HG03060 (cell line): Measurements from ENCODE around the gene TNFRSF18.
"Not testable (repeated sequence)": the region's sequence is repeated elsewhere in the genome, so short reads cannot be mapped to it uniquely, and the experiment has no call there.

Experiments
- ATAC-seq: cut with Tn5 transposase; IDR thresholded peaks from one replicate; pipeline ENCODE4 v1.9.1; 2021; ENCODE audit warnings: low read depth, moderate number of reproducible peaks; ENCODE audit not compliant: unreplicated experiment

The TNFRSF18 gene

DNA sequence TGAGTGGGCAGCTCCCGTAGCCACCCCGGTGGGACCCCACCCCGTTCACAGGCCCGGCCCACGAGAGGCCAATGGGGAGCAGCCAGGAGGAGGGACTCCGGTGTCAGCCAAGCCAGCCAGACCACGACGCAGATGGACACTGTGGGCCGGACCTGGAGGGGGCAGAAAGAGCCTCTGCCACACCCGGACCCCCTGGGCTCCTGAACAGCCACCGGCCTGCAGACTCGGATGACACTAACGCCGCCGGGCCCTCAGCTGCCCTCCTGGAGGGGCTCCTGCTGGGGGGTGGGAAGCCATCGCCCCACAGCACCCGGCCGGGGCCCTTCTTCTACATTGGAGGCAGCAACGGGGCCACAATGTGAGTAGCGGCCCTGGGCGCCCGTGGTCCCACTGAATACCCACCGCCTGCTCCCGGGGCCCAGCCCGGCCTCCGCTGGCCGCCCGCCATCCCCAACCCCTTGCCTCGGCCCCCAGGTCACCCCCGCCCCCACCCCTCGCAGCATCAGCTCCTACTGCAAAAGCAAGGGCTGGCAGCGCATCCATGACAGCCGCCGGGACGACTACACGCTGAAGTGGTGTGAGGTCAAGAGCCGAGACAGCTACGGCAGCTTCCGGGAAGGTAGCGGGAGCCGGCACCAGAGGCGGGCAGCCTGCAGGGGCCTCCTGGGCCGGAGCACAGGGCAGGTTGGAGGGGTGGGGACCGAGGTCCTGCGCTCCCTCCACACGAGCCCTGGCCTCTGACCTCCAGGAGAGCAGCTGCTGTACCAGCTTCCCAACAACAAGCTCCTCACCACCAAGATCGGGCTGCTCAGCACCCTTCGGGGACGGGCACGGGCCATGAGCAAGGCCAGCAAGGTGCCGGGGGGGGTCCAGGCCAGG lies 26.2 kb downstream of the TNFRSF18 start:
- no peak for ATAC-seq

- no peak for ATAC-seq
These were observed 26.9 kb downstream of the TNFRSF18 start for GRCh38 chr1:1179346-1179982.

- no peak for ATAC-seq
These were observed 27.5 kb downstream of the TNFRSF18 start for GRCh38 chr1:1178794-1179331.

- no peak for ATAC-seq
These were observed 28.8 kb downstream of the TNFRSF18 start for GRCh38 chr1:1177452-1178206.

DNA sequence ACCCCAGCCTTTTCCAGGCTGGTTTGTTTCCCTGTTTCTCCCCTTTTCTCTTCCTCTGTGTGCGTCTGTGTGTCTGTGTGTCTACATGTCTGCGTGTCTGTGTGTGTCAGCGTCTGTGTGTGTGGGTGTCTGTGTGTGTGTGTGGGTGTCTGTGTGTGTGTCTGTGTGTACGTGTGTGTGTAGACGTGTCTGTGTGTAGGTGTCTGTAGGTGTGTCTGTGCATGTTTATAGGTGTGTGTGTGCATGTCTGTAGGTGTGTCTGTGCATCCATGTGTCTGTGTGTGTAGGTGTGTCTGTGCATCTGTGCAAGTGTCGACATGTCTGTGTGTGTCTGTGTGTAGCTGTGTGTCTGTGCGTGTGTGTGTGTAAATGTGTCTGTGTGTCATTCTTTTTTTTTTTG lies 29.5 kb downstream of the TNFRSF18 start:
- no peak for ATAC-seq

DNA sequence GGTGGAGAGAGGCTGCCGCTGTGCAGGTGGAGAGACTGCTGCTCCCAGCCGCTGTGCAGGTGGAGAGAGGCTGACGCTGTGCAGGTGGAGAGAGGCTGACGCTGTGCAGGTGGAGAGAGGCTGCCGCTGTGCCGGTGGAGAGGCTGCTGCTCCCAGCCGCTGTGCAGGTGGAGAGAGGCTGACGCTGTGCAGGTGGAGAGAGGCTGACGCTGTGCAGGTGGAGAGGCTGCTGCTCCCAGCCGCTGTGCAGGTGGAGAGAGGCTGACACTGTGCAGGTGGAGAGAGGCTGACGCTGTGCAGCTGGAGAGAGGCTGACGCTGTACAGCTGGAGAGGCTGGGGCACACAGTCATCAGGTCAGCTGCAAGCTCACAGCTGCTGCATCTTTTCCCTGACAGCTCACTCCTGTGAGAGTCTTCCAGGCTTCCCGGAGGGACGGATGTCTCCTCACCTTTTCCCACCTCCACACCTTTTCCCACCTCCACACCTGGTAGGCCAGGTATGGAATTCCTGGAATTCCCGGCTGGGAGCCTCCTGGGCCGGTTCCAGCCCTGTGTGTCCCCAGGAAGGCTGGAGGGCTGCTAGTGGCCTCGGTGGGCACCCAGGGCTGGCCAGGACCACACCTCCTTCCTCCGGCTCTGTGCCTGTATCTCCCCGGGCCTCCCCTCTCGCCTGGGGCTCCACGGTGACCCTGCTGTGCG lies 30.2 kb downstream of the TNFRSF18 start:
- ATAC-seq: not testable (repeated sequence)

DNA sequence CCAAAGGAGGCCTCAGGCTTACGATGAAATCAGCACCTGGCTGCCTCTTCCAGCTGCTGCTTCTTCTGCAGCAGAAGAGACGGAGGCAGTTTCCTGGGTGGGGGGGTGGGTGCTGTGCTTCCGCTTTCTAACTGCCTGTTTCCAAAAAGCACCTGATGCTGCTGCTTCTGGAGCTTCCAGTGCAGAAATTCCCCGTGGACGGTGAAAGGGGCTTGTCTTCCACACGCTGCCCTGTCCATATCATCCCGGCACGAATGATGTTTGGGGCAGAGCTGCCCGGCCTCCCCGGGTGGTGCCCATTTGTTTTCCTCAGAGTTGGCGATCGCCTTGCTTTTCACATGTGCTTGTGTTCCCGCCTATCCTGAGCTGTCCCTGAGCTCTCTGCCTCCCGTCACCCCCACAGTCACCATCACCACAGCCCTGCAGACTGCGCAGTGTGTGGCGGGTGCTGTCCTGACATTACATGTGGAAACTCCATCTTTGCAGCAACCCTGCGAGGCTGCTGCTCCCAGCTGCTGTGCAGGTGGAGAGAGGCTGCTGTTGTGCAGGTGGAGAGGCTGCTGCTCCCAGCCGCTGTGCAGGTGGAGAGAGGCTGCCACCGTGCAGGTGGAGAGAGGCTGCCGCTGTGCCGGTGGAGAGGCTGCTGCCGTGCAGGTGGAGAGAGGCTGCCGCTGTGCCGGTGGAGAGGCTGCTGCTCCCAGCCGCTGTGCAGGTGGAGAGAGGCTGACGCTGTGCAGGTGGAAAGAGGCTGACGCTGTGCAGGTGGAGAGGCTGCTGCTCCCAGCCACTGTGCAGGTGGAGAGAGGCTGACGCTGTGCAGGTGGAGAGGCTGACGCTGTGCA lies 30.9 kb downstream of the TNFRSF18 start:
- ATAC-seq: no peak

GRCh38 chr1:1173793-1174415 lies 32.5 kb downstream of the TNFRSF18 start, which contains the start of gene TTLL10:
TTLL10 (plus strand) TSS chr1:1173880; CDS start chr1:1179216, 5,336 bp downstream.
- ATAC-seq: no peak

- ATAC-seq: no peak
These were observed 33.2 kb downstream of the TNFRSF18 start for GRCh38 chr1:1173061-1173792.

DNA sequence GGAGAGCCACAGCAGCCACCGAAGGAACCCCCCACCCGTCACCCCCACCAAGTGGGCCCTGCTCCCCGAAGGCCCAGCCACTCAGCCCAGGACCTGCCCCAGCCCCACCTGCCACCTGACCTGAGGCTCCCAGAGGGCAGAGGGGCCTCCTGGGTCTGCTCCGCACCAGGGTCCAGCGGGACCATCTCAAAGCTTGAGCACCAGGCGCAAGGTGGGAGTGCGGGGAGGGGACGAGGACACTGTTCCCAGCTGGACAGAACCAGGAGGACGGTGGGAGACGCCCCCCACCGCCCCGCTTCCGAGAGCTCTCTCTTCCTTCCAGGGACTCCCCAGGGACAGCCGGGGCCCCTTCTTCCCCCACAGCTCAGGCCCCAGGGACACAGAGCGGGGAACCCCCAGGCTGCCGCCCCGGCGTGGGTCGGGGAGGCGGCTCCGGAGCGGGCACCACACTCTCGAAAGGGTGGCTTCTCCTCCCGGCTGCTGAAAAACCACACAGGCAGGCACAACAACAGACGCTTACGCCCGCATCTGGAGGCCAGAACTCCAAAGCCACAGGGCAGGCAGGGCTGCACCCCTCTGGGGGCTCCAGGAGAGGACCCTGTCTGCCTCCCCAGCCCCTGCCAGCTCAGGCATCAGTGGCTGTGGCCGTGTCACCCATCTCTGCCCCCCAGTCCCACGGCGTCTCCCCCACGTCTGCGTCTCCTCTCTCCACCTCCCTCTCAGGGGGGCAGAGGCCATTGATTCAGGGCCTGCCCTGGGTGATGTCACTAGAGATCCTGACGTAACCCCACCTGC lies 34.6 kb downstream of the TNFRSF18 start:
- no peak for ATAC-seq

- ATAC-seq: no peak
These were observed 35.2 kb downstream of the TNFRSF18 start for GRCh38 chr1:1171161-1171545.

GRCh38 chr1:1170215-1171091 lies 35.9 kb downstream of the TNFRSF18 start:
- no peak for ATAC-seq

DNA sequence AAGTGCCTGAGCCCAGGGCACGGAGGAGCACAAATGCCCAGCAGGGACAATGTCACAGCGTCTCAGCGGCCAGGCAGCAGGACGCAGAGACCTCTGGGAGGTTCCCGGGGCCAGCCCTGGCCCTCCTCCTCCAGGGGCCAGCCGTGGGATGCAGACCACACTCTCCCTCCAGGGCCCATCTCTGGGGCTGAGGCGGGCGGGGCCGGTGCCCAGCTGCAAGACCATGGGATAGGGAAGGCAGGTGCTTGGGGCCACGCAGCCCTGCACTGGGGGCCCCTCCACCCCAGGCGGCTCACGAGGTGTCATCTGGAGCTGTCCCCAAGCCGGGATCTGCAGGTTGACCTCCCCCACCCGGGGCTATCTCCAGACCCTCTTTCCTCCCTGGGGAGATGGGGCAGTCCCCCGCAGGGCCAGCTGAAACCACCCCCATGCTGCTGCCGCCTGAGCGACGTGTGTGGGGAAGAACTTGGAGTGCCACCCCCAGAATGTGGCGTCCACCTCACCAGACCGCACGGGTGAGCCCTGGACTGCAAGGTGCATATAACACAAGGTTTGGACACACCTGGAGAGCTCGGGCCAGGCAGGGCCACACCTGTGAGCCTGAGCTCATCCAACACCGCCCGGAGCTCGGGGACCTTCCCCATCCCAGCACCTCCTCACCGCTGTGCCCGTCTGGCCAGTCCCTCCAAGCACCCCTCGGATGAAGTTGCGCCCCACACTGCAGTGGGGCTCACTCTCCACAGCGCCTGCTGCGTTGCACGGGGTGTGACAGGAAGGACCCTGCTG lies 36.8 kb downstream of the TNFRSF18 start:
- no peak for ATAC-seq

- no peak for ATAC-seq
These were observed 37.7 kb downstream of the TNFRSF18 start for GRCh38 chr1:1168451-1169411.
